K562 (cell line): ENCODE results near the gene NXF3.

Experiments
- BHLHE40 ChIP-seq: IDR thresholded peaks from 2 replicates; pipeline ENCODE4 v1.6.1; 2011; ENCODE audit warnings: low read length, improper control_type of control experiment
- EGR1 ChIP-seq: fragments of 450-650 bp; conservative IDR thresholded peaks from 2 replicates; pipeline ENCODE4 v1.6.1; 2017; ENCODE audit warnings: mild to moderate bottlenecking
- JUND ChIP-seq, 2 experiments: IDR thresholded peaks; 2 replicates in 1 of 2; 3 replicates in 1 of 2; pipeline ENCODE4 v1.6.1; 2011; ENCODE audit warnings: borderline replicate concordance in 2 of 2, low read depth in 2 of 2, low read length in 2 of 2, improper control_type of control experiment in 1 of 2, missing biosample characterization in 1 of 2, missing genetic modification characterization in 1 of 2, missing genetic modification reagents in 1 of 2
- POLR2A ChIP-seq: fragments of 450-650 bp; conservative IDR thresholded peaks from 2 replicates; pipeline ENCODE4 v1.6.1; 2016
- STAT6 ChIP-seq: sonication (generic); formaldehyde crosslinking; IDR thresholded peaks from 2 replicates; pipeline ENCODE4 v1.8.1; 2023; ENCODE audit warnings: mild to moderate bottlenecking, missing genetic modification reagents

DNA sequence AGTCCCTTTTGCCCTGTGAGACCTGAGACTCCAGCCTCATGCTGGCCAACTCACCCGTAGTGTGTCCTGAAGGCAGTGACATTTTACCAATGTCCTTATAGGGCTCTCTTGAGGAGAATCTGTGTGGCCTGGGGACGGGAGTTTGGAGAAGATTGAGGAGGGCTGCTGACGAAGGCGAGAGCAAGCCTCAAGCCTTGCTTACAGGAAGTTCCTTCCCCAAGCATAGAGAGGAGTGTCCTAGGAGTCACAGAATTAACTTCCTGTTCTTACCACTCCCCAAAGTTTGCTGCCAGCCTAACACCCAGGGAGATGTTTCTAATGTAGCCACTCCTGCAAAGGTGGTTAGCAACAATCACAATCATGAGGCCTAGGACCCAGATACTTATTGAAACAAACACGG, at the start of gene NXF3:
- TF ChIP-seq JUND (IDR thresholded peaks at IDR 0.05; ENCODE audit: borderline replicate concordance, low read depth, low read length) (no peak), JUND (tag; IDR thresholded peaks at IDR 0.05; ENCODE audit: borderline replicate concordance, low read depth, low read length) (no peak), EGR1 (no peak), STAT6 (no peak), POLR2A (no peak), BHLHE40 (no peak)
